GM23338 (cell line): ENCODE measurements around the gene RNF223. TPM values are rescaled to one million over a fixed set of nuclear protein-coding genes. Genes with fewer than 3 reads are reported as not detected.

ENCODE experiments used
- ATAC-seq: fragments of 200-7000 bp; cut with Tn5 transposase; 3 replicates; pipeline ENCODE4 v1.9.1; 2020
- DNase-seq: peaks from one replicate; pipeline ENCODE4 v3.0.0-alpha.2; 2015; ENCODE audit warnings: low spot score
- H2AFZ ChIP-seq: fragments of 200-600 bp; sonication (generic); 2 replicates; pipeline ENCODE4 v1.8.0; 2016; ENCODE audit warnings: antibody characterized with exemption, mild to moderate bottlenecking, moderate library complexity
- H3F3A ChIP-seq: fragments of 200-600 bp; sonication (generic); replicated peaks from 2 replicates; pipeline ENCODE4 v1.8.0; 2017; ENCODE audit warnings: antibody characterized with exemption, mixed run types, low read depth
- H3K27ac ChIP-seq: fragments of 200-600 bp; sonication (generic); 2 replicates; pipeline ENCODE4 v1.6.1; 2016; ENCODE audit warnings: low read depth
- H3K27me3 ChIP-seq: fragments of 200-600 bp; sonication (generic); 2 replicates; pipeline ENCODE4 v1.8.0; 2016; ENCODE audit warnings: mild to moderate bottlenecking, mixed run types, moderate library complexity; ENCODE audit not compliant: insufficient read depth
- H3K36me3 ChIP-seq: fragments of 200-600 bp; sonication (generic); 2 replicates; pipeline ENCODE4 v1.8.0; 2016; ENCODE audit warnings: mild to moderate bottlenecking; ENCODE audit not compliant: insufficient read depth
- H3K4me1 ChIP-seq: fragments of 200-600 bp; sonication (generic); 2 replicates; pipeline ENCODE4 v1.8.0; 2016; ENCODE audit warnings: mild to moderate bottlenecking, moderate library complexity; ENCODE audit not compliant: insufficient read depth
- H3K4me2 ChIP-seq: fragments of 200-600 bp; sonication (generic); 2 replicates; pipeline ENCODE4 v1.7.1; 2017; ENCODE audit warnings: mixed run types
- H3K4me3 ChIP-seq: fragments of 200-600 bp; sonication (generic); 2 replicates; pipeline ENCODE4 v1.6.1; 2016; ENCODE audit warnings: mixed run types
- H3K79me2 ChIP-seq: fragments of 200-600 bp; sonication (generic); replicated peaks from 2 replicates; pipeline ENCODE4 v1.8.0; 2017; ENCODE audit warnings: mild to moderate bottlenecking; ENCODE audit not compliant: insufficient read depth
- H3K9me2 ChIP-seq: fragments of 200-600 bp; sonication (generic); 2 replicates; pipeline ENCODE4 v1.8.0; 2017; ENCODE audit not compliant: insufficient read depth
- H4K20me1 ChIP-seq: fragments of 200-600 bp; sonication (generic); replicated peaks from 2 replicates; pipeline ENCODE4 v1.8.0; 2017; ENCODE audit warnings: mild to moderate bottlenecking; ENCODE audit not compliant: insufficient read depth
- H3K27ac Mint-ChIP-seq: 2 replicates; pipeline ENCODE4 v1.8.0; 2020; ENCODE audit warnings: inconsistent platforms, mild to moderate bottlenecking, moderate library complexity, mixed read lengths
- H3K27me3 Mint-ChIP-seq: 3 replicates; pipeline ENCODE4 v1.8.0; 2022; ENCODE audit warnings: low read depth, mild to moderate bottlenecking, moderate library complexity, mixed read lengths, inconsistent platforms; ENCODE audit not compliant: insufficient read depth, poor library complexity
- H3K36me3 Mint-ChIP-seq: 3 replicates; pipeline ENCODE4 v1.8.0; 2021; ENCODE audit warnings: low read depth, mild to moderate bottlenecking, inconsistent platforms, moderate library complexity, mixed read lengths
- H3K4me1 Mint-ChIP-seq: 3 replicates; pipeline ENCODE4 v1.8.0; 2020; ENCODE audit warnings: mild to moderate bottlenecking, inconsistent platforms, mixed read lengths
- H3K4me3 Mint-ChIP-seq: 3 replicates; pipeline ENCODE4 v1.8.0; 2021; ENCODE audit warnings: moderate library complexity, mild to moderate bottlenecking, inconsistent platforms, mixed read lengths
- H3K9me3 Mint-ChIP-seq: 3 replicates; pipeline ENCODE4 v1.8.0; 2020; ENCODE audit warnings: moderate library complexity, mild to moderate bottlenecking, inconsistent platforms, mixed read lengths
- CREB1 ChIP-seq: fragments of 250-450 bp; sonication (Bioruptor Pico); IDR thresholded peaks from 2 replicates; pipeline ENCODE4 v1.5.0; 2020; ENCODE audit warnings: low read depth, mild to moderate bottlenecking, moderate library complexity
- CTCF ChIP-seq, 2 experiments: fragments of 200-600 bp in 1 of 2; sonication (generic) in 1 of 2; conservative IDR thresholded peaks; 2 replicates each; pipeline versions ENCODE4 v1.5.1 to v1.6.1; 2016 to 2017; ENCODE audit warnings: antibody characterized with exemption in 2 of 2, low read depth in 2 of 2, mild to moderate bottlenecking in 2 of 2, moderate library complexity in 1 of 2
- ETS1 ChIP-seq: IDR thresholded peaks from 2 replicates; pipeline ENCODE4 v1.6.1; 2016; ENCODE audit warnings: antibody characterized with exemption
- EZH2 ChIP-seq: fragments of 200-600 bp; sonication (generic); IDR thresholded peaks from one replicate; pipeline ENCODE4 v1.8.0; 2017; ENCODE audit warnings: antibody characterized with exemption, mild to moderate bottlenecking, low read depth; ENCODE audit not compliant: unreplicated experiment
- EZH2phosphoT487 ChIP-seq: fragments of 200-600 bp; sonication (generic); IDR thresholded peaks from one replicate; pipeline ENCODE4 v1.8.1; 2018; ENCODE audit warnings: antibody characterized with exemption; ENCODE audit not compliant: unreplicated experiment
- JUNB ChIP-seq: IDR thresholded peaks from one replicate; pipeline ENCODE4 v1.6.1; 2016; ENCODE audit warnings: antibody characterized with exemption; ENCODE audit not compliant: unreplicated experiment
- NANOG ChIP-seq: IDR thresholded peaks from 2 replicates; pipeline ENCODE4 v1.6.1; 2016; ENCODE audit warnings: antibody characterized with exemption, borderline replicate concordance
- POLR2AphosphoS5 ChIP-seq: IDR thresholded peaks from 2 replicates; pipeline ENCODE4 v1.6.1; 2016; ENCODE audit warnings: antibody characterized with exemption, low read depth
- REST ChIP-seq: IDR thresholded peaks from one replicate; pipeline ENCODE4 v1.6.1; 2018; ENCODE audit warnings: antibody characterized with exemption; ENCODE audit not compliant: unreplicated experiment
- STAT1 ChIP-seq: IDR thresholded peaks from one replicate; pipeline ENCODE4 v1.6.1; 2016; ENCODE audit warnings: antibody characterized with exemption; ENCODE audit not compliant: unreplicated experiment
- ZNF114 ChIP-seq: fragments of 250-450 bp; sonication (Bioruptor Pico); IDR thresholded peaks from 2 replicates; pipeline ENCODE4 v1.5.0; 2020; ENCODE audit warnings: mild to moderate bottlenecking, moderate library complexity
- ZNF331 ChIP-seq: fragments of 250-450 bp; sonication (Bioruptor Pico); IDR thresholded peaks from 2 replicates; pipeline ENCODE4 v1.5.0; 2020; ENCODE audit warnings: low read depth, mild to moderate bottlenecking, moderate library complexity
- ZNF462 ChIP-seq: fragments of 250-450 bp; sonication (Bioruptor Pico); IDR thresholded peaks from 2 replicates; pipeline ENCODE4 v1.5.0; 2020; ENCODE audit warnings: mild to moderate bottlenecking, moderate library complexity
- polyA plus RNA-seq: library from polyadenylated mRNA; unstranded; fragments of >200 nt; fragmentation: Nextera tagmentation; extraction: Ambion mirVana; gene quantifications from 2 replicates; pipeline ENCODE4 v1.2.1, GENCODE V29; 2016
- total RNA-seq: library from RNA; depleted of rRNA; stranded (reverse); fragments of >200 nt; shearing (Covaris generic); gene quantifications from 2 replicates; pipeline ENCODE4 v1.2.3, GENCODE V29; 2014

The RNF223 gene
- total and polyA plus RNA-seq, 2 experiments from 2014 or later = not detected

GRCh38 chr1:1039145-1039910 is 34.8 kb downstream of the RNF223 start:
- Mint-ChIP-seq H3K27me3 (peaks cover 49% of the 10 kb centered on the region), H3K9me3 (no peaks in the 10 kb centered on the region; the same call in 2 of the 3 replicates), H3K4me3 (peak overlapping the region; percentile 60), H3K4me1 (peaks cover 4% of the 10 kb centered on the region; the same call in 2 of the 3 replicates), H3K36me3 (peaks cover 8% of the 10 kb centered on the region; the same call in 2 of the 3 replicates), H3K27ac (no peak overlapping the region)
- Histone ChIP-seq H3K79me2 (no peaks in the 10 kb centered on the region), H3K4me3 (peak overlapping the region; percentile 54), H3K4me2 (peak overlapping the region; percentile 81), H2AFZ (no peak overlapping the region), H3K27me3 (peaks cover 53% of the 10 kb centered on the region), H3F3A (no peaks in the 10 kb centered on the region), H3K9me2 (no peaks in the 10 kb centered on the region), H3K36me3 (no peaks in the 10 kb centered on the region; the same call in 1 of the 2 replicates), H3K27ac (no peak overlapping the region), H3K4me1 (peaks cover 10% of the 10 kb centered on the region; the same call in 1 of the 2 replicates), H4K20me1 (peaks cover 30% of the 10 kb centered on the region)
- DNase-seq (no peak), ATAC-seq (no peak)
- TF ChIP-seq ZNF114 (CRISPR knock-in tag) (no peak), EZH2 (no peak), EZH2phosphoT487 (no peak), REST (no peak), ZNF462 (no peak), NANOG (no peak), STAT1 (no peak), ETS1 (no peak), CREB1 (CRISPR knock-in tag) (no peak), POLR2AphosphoS5 (no peak), CTCF (conservative IDR thresholded peaks at IDR 0.05; ENCODE audit: low read depth in 2 of 2) (no peak), JUNB (no peak), ZNF331 (CRISPR knock-in tag) (no peak)
